GM23338 (cell line): ENCODE measurements around the gene LRIG1. TPM values are rescaled to one million over a fixed set of nuclear protein-coding genes. Genes with fewer than 3 reads are reported as not detected.

Experiments used
- ATAC-seq: fragments of 200-7000 bp; cut with Tn5 transposase; 3 replicates; pipeline ENCODE4 v1.9.1; 2020
- DNase-seq: peaks from one replicate; pipeline ENCODE4 v3.0.0-alpha.2; 2015; ENCODE audit warnings: low spot score
- H2AFZ ChIP-seq: fragments of 200-600 bp; sonication (generic); 2 replicates; pipeline ENCODE4 v1.8.0; 2016; ENCODE audit warnings: antibody characterized with exemption, mild to moderate bottlenecking, moderate library complexity
- H3F3A ChIP-seq: fragments of 200-600 bp; sonication (generic); replicated peaks from 2 replicates; pipeline ENCODE4 v1.8.0; 2017; ENCODE audit warnings: antibody characterized with exemption, mixed run types, low read depth
- H3K27ac ChIP-seq: fragments of 200-600 bp; sonication (generic); 2 replicates; pipeline ENCODE4 v1.6.1; 2016; ENCODE audit warnings: low read depth
- H3K27me3 ChIP-seq: fragments of 200-600 bp; sonication (generic); 2 replicates; pipeline ENCODE4 v1.8.0; 2016; ENCODE audit warnings: mild to moderate bottlenecking, mixed run types, moderate library complexity; ENCODE audit not compliant: insufficient read depth
- H3K36me3 ChIP-seq: fragments of 200-600 bp; sonication (generic); 2 replicates; pipeline ENCODE4 v1.8.0; 2016; ENCODE audit warnings: mild to moderate bottlenecking; ENCODE audit not compliant: insufficient read depth
- H3K4me1 ChIP-seq: fragments of 200-600 bp; sonication (generic); 2 replicates; pipeline ENCODE4 v1.8.0; 2016; ENCODE audit warnings: mild to moderate bottlenecking, moderate library complexity; ENCODE audit not compliant: insufficient read depth
- H3K4me2 ChIP-seq: fragments of 200-600 bp; sonication (generic); 2 replicates; pipeline ENCODE4 v1.7.1; 2017; ENCODE audit warnings: mixed run types
- H3K4me3 ChIP-seq: fragments of 200-600 bp; sonication (generic); 2 replicates; pipeline ENCODE4 v1.6.1; 2016; ENCODE audit warnings: mixed run types
- H3K79me2 ChIP-seq: fragments of 200-600 bp; sonication (generic); replicated peaks from 2 replicates; pipeline ENCODE4 v1.8.0; 2017; ENCODE audit warnings: mild to moderate bottlenecking; ENCODE audit not compliant: insufficient read depth
- H3K9me2 ChIP-seq: fragments of 200-600 bp; sonication (generic); 2 replicates; pipeline ENCODE4 v1.8.0; 2017; ENCODE audit not compliant: insufficient read depth
- H4K20me1 ChIP-seq: fragments of 200-600 bp; sonication (generic); replicated peaks from 2 replicates; pipeline ENCODE4 v1.8.0; 2017; ENCODE audit warnings: mild to moderate bottlenecking; ENCODE audit not compliant: insufficient read depth
- H3K27ac Mint-ChIP-seq: 2 replicates; pipeline ENCODE4 v1.8.0; 2020; ENCODE audit warnings: inconsistent platforms, mild to moderate bottlenecking, moderate library complexity, mixed read lengths
- H3K27me3 Mint-ChIP-seq: 3 replicates; pipeline ENCODE4 v1.8.0; 2022; ENCODE audit warnings: low read depth, mild to moderate bottlenecking, moderate library complexity, mixed read lengths, inconsistent platforms; ENCODE audit not compliant: insufficient read depth, poor library complexity
- H3K36me3 Mint-ChIP-seq: 3 replicates; pipeline ENCODE4 v1.8.0; 2021; ENCODE audit warnings: low read depth, mild to moderate bottlenecking, inconsistent platforms, moderate library complexity, mixed read lengths
- H3K4me1 Mint-ChIP-seq: 3 replicates; pipeline ENCODE4 v1.8.0; 2020; ENCODE audit warnings: mild to moderate bottlenecking, inconsistent platforms, mixed read lengths
- H3K4me3 Mint-ChIP-seq: 3 replicates; pipeline ENCODE4 v1.8.0; 2021; ENCODE audit warnings: moderate library complexity, mild to moderate bottlenecking, inconsistent platforms, mixed read lengths
- H3K9me3 Mint-ChIP-seq: 3 replicates; pipeline ENCODE4 v1.8.0; 2020; ENCODE audit warnings: moderate library complexity, mild to moderate bottlenecking, inconsistent platforms, mixed read lengths
- CREB1 ChIP-seq: fragments of 250-450 bp; sonication (Bioruptor Pico); IDR thresholded peaks from 2 replicates; pipeline ENCODE4 v1.5.0; 2020; ENCODE audit warnings: low read depth, mild to moderate bottlenecking, moderate library complexity
- CTCF ChIP-seq, 2 experiments: fragments of 200-600 bp in 1 of 2; sonication (generic) in 1 of 2; conservative IDR thresholded peaks; 2 replicates each; pipeline versions ENCODE4 v1.5.1 to v1.6.1; 2016 to 2017; ENCODE audit warnings: antibody characterized with exemption in 2 of 2, low read depth in 2 of 2, mild to moderate bottlenecking in 2 of 2, moderate library complexity in 1 of 2
- ETS1 ChIP-seq: IDR thresholded peaks from 2 replicates; pipeline ENCODE4 v1.6.1; 2016; ENCODE audit warnings: antibody characterized with exemption
- EZH2 ChIP-seq: fragments of 200-600 bp; sonication (generic); IDR thresholded peaks from one replicate; pipeline ENCODE4 v1.8.0; 2017; ENCODE audit warnings: antibody characterized with exemption, mild to moderate bottlenecking, low read depth; ENCODE audit not compliant: unreplicated experiment
- EZH2phosphoT487 ChIP-seq: fragments of 200-600 bp; sonication (generic); IDR thresholded peaks from one replicate; pipeline ENCODE4 v1.8.1; 2018; ENCODE audit warnings: antibody characterized with exemption; ENCODE audit not compliant: unreplicated experiment
- JUNB ChIP-seq: IDR thresholded peaks from one replicate; pipeline ENCODE4 v1.6.1; 2016; ENCODE audit warnings: antibody characterized with exemption; ENCODE audit not compliant: unreplicated experiment
- NANOG ChIP-seq: IDR thresholded peaks from 2 replicates; pipeline ENCODE4 v1.6.1; 2016; ENCODE audit warnings: antibody characterized with exemption, borderline replicate concordance
- POLR2AphosphoS5 ChIP-seq: IDR thresholded peaks from 2 replicates; pipeline ENCODE4 v1.6.1; 2016; ENCODE audit warnings: antibody characterized with exemption, low read depth
- REST ChIP-seq: IDR thresholded peaks from one replicate; pipeline ENCODE4 v1.6.1; 2018; ENCODE audit warnings: antibody characterized with exemption; ENCODE audit not compliant: unreplicated experiment
- STAT1 ChIP-seq: IDR thresholded peaks from one replicate; pipeline ENCODE4 v1.6.1; 2016; ENCODE audit warnings: antibody characterized with exemption; ENCODE audit not compliant: unreplicated experiment
- ZNF114 ChIP-seq: fragments of 250-450 bp; sonication (Bioruptor Pico); IDR thresholded peaks from 2 replicates; pipeline ENCODE4 v1.5.0; 2020; ENCODE audit warnings: mild to moderate bottlenecking, moderate library complexity
- ZNF331 ChIP-seq: fragments of 250-450 bp; sonication (Bioruptor Pico); IDR thresholded peaks from 2 replicates; pipeline ENCODE4 v1.5.0; 2020; ENCODE audit warnings: low read depth, mild to moderate bottlenecking, moderate library complexity
- ZNF462 ChIP-seq: fragments of 250-450 bp; sonication (Bioruptor Pico); IDR thresholded peaks from 2 replicates; pipeline ENCODE4 v1.5.0; 2020; ENCODE audit warnings: mild to moderate bottlenecking, moderate library complexity
- polyA plus RNA-seq: library from polyadenylated mRNA; unstranded; fragments of >200 nt; fragmentation: Nextera tagmentation; extraction: Ambion mirVana; gene quantifications from 2 replicates; pipeline ENCODE4 v1.2.1, GENCODE V29; 2016
- total RNA-seq: library from RNA; depleted of rRNA; stranded (reverse); fragments of >200 nt; shearing (Covaris generic); gene quantifications from 2 replicates; pipeline ENCODE4 v1.2.3, GENCODE V29; 2014

LRIG1 gene
- total and polyA plus RNA-seq, 2 experiments from 2014 or later = 40.0 to 134 TPM

GRCh38 chr3:66507423-66508260 lies 6.8 kb upstream of the LRIG1 start:
- no peak overlapping the region for H3K27ac ChIP-seq
- Mint-ChIP-seq H3K27ac (no peak overlapping the region), H3K4me3 (no peak overlapping the region), H3K27me3 (no peaks in the 10 kb centered on the region), H3K9me3 (no peaks in the 10 kb centered on the region), H3K4me1 (peaks cover 25% of the 10 kb centered on the region), H3K36me3 (no peaks in the 10 kb centered on the region)
- no peaks in the 10 kb centered on the region for H3K27me3 ChIP-seq
- ATAC-seq = no peak
- H4K20me1 ChIP-seq = no peaks in the 10 kb centered on the region
- DNase-seq = no peak
- peaks cover 11% of the 10 kb centered on the region for H3K4me1 ChIP-seq
- H2AFZ ChIP-seq = peak overlapping the region; percentile 16
- no peaks in the 10 kb centered on the region for H3K36me3 ChIP-seq
- H3K4me2 ChIP-seq = no peak overlapping the region
- TF ChIP-seq ZNF114 (no peak), JUNB (no peak), CTCF (conservative IDR thresholded peaks at IDR 0.05; ENCODE audit: low read depth in 2 of 2) (no peak), CREB1 (no peak), ZNF331 (CRISPR knock-in tag) (no peak), ETS1 (no peak), REST (no peak), ZNF462 (no peak), POLR2AphosphoS5 (no peak), STAT1 (no peak), EZH2 (no peak), EZH2phosphoT487 (no peak), NANOG (no peak)
- no peaks in the 10 kb centered on the region for H3K79me2 ChIP-seq
- H3F3A ChIP-seq = no peaks in the 10 kb centered on the region
- H3K9me2 ChIP-seq = peaks cover 4% of the 10 kb centered on the region
- H3K4me3 ChIP-seq = no peak overlapping the region
